Glutamatergic neuron (in vitro differentiated cells): ENCODE results near the gene ZNF558. TPM values are rescaled to one million over a fixed set of nuclear protein-coding genes. Genes with fewer than 3 reads are reported as not detected.
"Not testable (repeated sequence)": the region's sequence is repeated elsewhere in the genome, so short reads cannot be mapped to it uniquely, and the experiment has no call there.

Experiments
- DNase-seq: peaks from one replicate; pipeline ENCODE4 v3.0.0; 2022
- H3K27ac Mint-ChIP-seq: one replicate; pipeline ENCODE4 v1.8.0; 2020; ENCODE audit warnings: mild to moderate bottlenecking, mixed read lengths, inconsistent platforms; ENCODE audit not compliant: unreplicated experiment
- H3K27me3 Mint-ChIP-seq: one replicate; pipeline ENCODE4 v1.8.0; 2020; ENCODE audit warnings: mild to moderate bottlenecking, moderate library complexity, mixed read lengths, inconsistent platforms; ENCODE audit not compliant: unreplicated experiment
- H3K36me3 Mint-ChIP-seq: one replicate; pipeline ENCODE4 v1.8.0; 2020; ENCODE audit warnings: mild to moderate bottlenecking, mixed read lengths, inconsistent platforms; ENCODE audit not compliant: unreplicated experiment
- H3K4me1 Mint-ChIP-seq: one replicate; pipeline ENCODE4 v1.8.0; 2020; ENCODE audit warnings: mild to moderate bottlenecking, low read depth, mixed read lengths, inconsistent platforms; ENCODE audit not compliant: unreplicated experiment
- H3K4me3 Mint-ChIP-seq: one replicate; pipeline ENCODE4 v1.8.0; 2020; ENCODE audit warnings: mild to moderate bottlenecking, mixed read lengths, inconsistent platforms; ENCODE audit not compliant: unreplicated experiment
- H3K9me3 Mint-ChIP-seq: one replicate; pipeline ENCODE4 v1.8.0; 2020; ENCODE audit warnings: mild to moderate bottlenecking, moderate library complexity, mixed read lengths, inconsistent platforms; ENCODE audit not compliant: unreplicated experiment
- CTCF ChIP-seq: fragments of 200-600 bp; sonication (generic); IDR thresholded peaks from one replicate; pipeline ENCODE4 v1.5.0; 2021; ENCODE audit not compliant: partially characterized antibody, unreplicated experiment
- total RNA-seq: library from RNA; stranded (reverse); fragmentation: NEBNext Ultra II Directional; extraction: Animal tissue kit (Norgen Biotek cat#: 25700); gene quantifications from one replicate; pipeline ENCODE4 v1.2.1, GENCODE V29; 2021; ENCODE audit not compliant: unreplicated experiment

ZNF558 gene
- total RNA-seq, 1 donor from 2014 or later: 11.7 TPM

GRCh38 chr19:8814176-8814575, 17.9 kb downstream of the ZNF558 start:
- no peaks in the 10 kb centered on the region for H3K27me3 Mint-ChIP-seq
- H3K4me1 Mint-ChIP-seq: no peaks in the 10 kb centered on the region
- H3K9me3 Mint-ChIP-seq: peaks cover 11% of the 10 kb centered on the region
- H3K27ac Mint-ChIP-seq: no peak overlapping the region
- H3K36me3 Mint-ChIP-seq: peaks cover 42% of the 10 kb centered on the region
- no peak for DNase-seq
- no peak for TF ChIP-seq CTCF
- no peak overlapping the region for H3K4me3 Mint-ChIP-seq

GRCh38 chr19:8811315-8812172, 20.6 kb downstream of the ZNF558 start:
- H3K4me1 Mint-ChIP-seq: no peaks in the 10 kb centered on the region
- H3K27ac Mint-ChIP-seq: no peak overlapping the region
- no peak for TF ChIP-seq CTCF
- no peak for DNase-seq
- H3K36me3 Mint-ChIP-seq: peaks cover 45% of the 10 kb centered on the region
- H3K27me3 Mint-ChIP-seq: no peaks in the 10 kb centered on the region
- H3K4me3 Mint-ChIP-seq: no peak overlapping the region
- peaks cover 9% of the 10 kb centered on the region for H3K9me3 Mint-ChIP-seq

- Mint-ChIP-seq H3K4me3 (no peak overlapping the region), H3K9me3 (peaks cover 16% of the 10 kb centered on the region), H3K27ac (no peak overlapping the region), H3K27me3 (peaks cover 3% of the 10 kb centered on the region), H3K4me1 (no peaks in the 10 kb centered on the region), H3K36me3 (peaks cover 42% of the 10 kb centered on the region)
- no peak for DNase-seq
- no peak for TF ChIP-seq CTCF
Measured at GRCh38 chr19:8806661-8807060, 25.4 kb downstream of the ZNF558 start.

- peaks cover 4% of the 10 kb centered on the region for H3K9me3 Mint-ChIP-seq
- no peak overlapping the region for H3K4me3 Mint-ChIP-seq
- no peak for TF ChIP-seq CTCF
- no peak overlapping the region for H3K27ac Mint-ChIP-seq
- no peaks in the 10 kb centered on the region for H3K36me3 Mint-ChIP-seq
- no peaks in the 10 kb centered on the region for H3K27me3 Mint-ChIP-seq
- no peak for DNase-seq
- H3K4me1 Mint-ChIP-seq: no peaks in the 10 kb centered on the region
Measured at GRCh38 chr19:8794823-8795222, 37.3 kb downstream of the ZNF558 start.

GRCh38 chr19:8773587-8773986, 58.5 kb downstream of the ZNF558 start:
- not testable (repeated sequence) for H3K36me3 Mint-ChIP-seq, H3K27me3 Mint-ChIP-seq, H3K9me3 Mint-ChIP-seq, DNase-seq, H3K27ac Mint-ChIP-seq, H3K4me3 Mint-ChIP-seq, H3K4me1 Mint-ChIP-seq

- H3K4me1 Mint-ChIP-seq, H3K4me3 Mint-ChIP-seq, H3K9me3 Mint-ChIP-seq, H3K36me3 Mint-ChIP-seq, DNase-seq, H3K27ac Mint-ChIP-seq, H3K27me3 Mint-ChIP-seq: not testable (repeated sequence)
Measured at GRCh38 chr19:8769265-8769664, 62.8 kb downstream of the ZNF558 start.

- H3K27me3 Mint-ChIP-seq, H3K4me1 Mint-ChIP-seq, H3K9me3 Mint-ChIP-seq, H3K36me3 Mint-ChIP-seq, H3K4me3 Mint-ChIP-seq, H3K27ac Mint-ChIP-seq: not testable (repeated sequence)
- DNase-seq: peak; percentile 13
Measured at GRCh38 chr19:8767257-8767656, 64.8 kb downstream of the ZNF558 start.
